ENCODE measurements around the gene BAIAP2L1.
A peak's percentile ranks its signal among the peaks of the same experiment; 100 is the strongest.

The BAIAP2L1 gene

GRCh38 chr7:98322331-98323270 lies 78.3 kb downstream of the BAIAP2L1 start:
- TF ChIP-seq GATA2 (IDR thresholded peaks at IDR 0.05; ENCODE audit: low read depth, low read length) (no peak), GATA3 (IDR thresholded peaks at IDR 0.05; ENCODE audit: low read depth, low read length) (no peak)

- TF ChIP-seq GATA3 (IDR thresholded peaks at IDR 0.05; ENCODE audit: low read depth, low read length) (no peak), GATA2 (IDR thresholded peaks at IDR 0.05; ENCODE audit: low read depth, low read length) (no peak)
Measured at GRCh38 chr7:98321301-98321700, 79.6 kb downstream of the BAIAP2L1 start.

GRCh38 chr7:98319176-98319575 lies 81.7 kb downstream of the BAIAP2L1 start:
- TF ChIP-seq GATA3 (IDR thresholded peaks at IDR 0.05; ENCODE audit: low read depth, low read length): no peak
- TF ChIP-seq GATA2 (IDR thresholded peaks at IDR 0.05; ENCODE audit: low read depth, low read length): no peak

- no peak for TF ChIP-seq GATA2 (IDR thresholded peaks at IDR 0.05; ENCODE audit: low read depth, low read length)
Measured at GRCh38 chr7:98317366-98318040, 83.4 kb downstream of the BAIAP2L1 start.

GRCh38 chr7:98315318-98315993 lies 85.4 kb downstream of the BAIAP2L1 start:
- TF ChIP-seq GATA3 (IDR thresholded peaks at IDR 0.05; ENCODE audit: low read depth, low read length) (no peak), GATA2 (IDR thresholded peaks at IDR 0.05; ENCODE audit: low read depth, low read length) (no peak)

- no peak for TF ChIP-seq GATA2 (IDR thresholded peaks at IDR 0.05; ENCODE audit: low read depth, low read length)
- no peak for TF ChIP-seq GATA3 (IDR thresholded peaks at IDR 0.05; ENCODE audit: low read depth, low read length)
Measured at GRCh38 chr7:98314469-98314868, 86.4 kb downstream of the BAIAP2L1 start.

- TF ChIP-seq GATA3 (IDR thresholded peaks at IDR 0.05; ENCODE audit: low read depth, low read length) (no peak), GATA2 (IDR thresholded peaks at IDR 0.05; ENCODE audit: low read depth, low read length) (no peak)
Measured at GRCh38 chr7:98312201-98312600, 88.7 kb downstream of the BAIAP2L1 start.

- TF ChIP-seq GATA2 (IDR thresholded peaks at IDR 0.05; ENCODE audit: low read depth, low read length) (no peak), GATA3 (IDR thresholded peaks at IDR 0.05; ENCODE audit: low read depth, low read length) (no peak)
Measured at GRCh38 chr7:98309566-98309965, 91.3 kb downstream of the BAIAP2L1 start.

GRCh38 chr7:98307971-98308466 lies 92.9 kb downstream of the BAIAP2L1 start:
- TF ChIP-seq GATA3 (IDR thresholded peaks at IDR 0.05; ENCODE audit: low read depth, low read length) (no peak), GATA2 (IDR thresholded peaks at IDR 0.05; ENCODE audit: low read depth, low read length) (no peak)

- TF ChIP-seq GATA2 (IDR thresholded peaks at IDR 0.05; ENCODE audit: low read depth, low read length): peak; percentile 92
- no peak for TF ChIP-seq GATA3 (IDR thresholded peaks at IDR 0.05; ENCODE audit: low read depth, low read length)
Measured at GRCh38 chr7:98305951-98306535, 94.8 kb downstream of the BAIAP2L1 start.

- TF ChIP-seq GATA3 (IDR thresholded peaks at IDR 0.05; ENCODE audit: low read depth, low read length) (no peak), GATA2 (IDR thresholded peaks at IDR 0.05; ENCODE audit: low read depth, low read length) (no peak)
Measured at GRCh38 chr7:98303906-98304305, 97.0 kb downstream of the BAIAP2L1 start.

- TF ChIP-seq GATA2 (IDR thresholded peaks at IDR 0.05; ENCODE audit: low read depth, low read length) (no peak), GATA3 (IDR thresholded peaks at IDR 0.05; ENCODE audit: low read depth, low read length) (no peak)
Measured at GRCh38 chr7:98303176-98303865, 97.6 kb downstream of the BAIAP2L1 start.
